ENCODE results near the gene HPSE2.

HPSE2 gene

GRCh38 chr10:98924526-98924925 is 311.1 kb downstream of the HPSE2 start:
- H2BK120ac ChIP-seq (ENCODE audit: low read depth, low read length), result no peak overlapping the region
- no peak overlapping the region for H4K8ac ChIP-seq (ENCODE audit: low read depth, low read length)
- no peaks in the 10 kb centered on the region for H3K79me1 ChIP-seq (ENCODE audit: low read length)
- H2AK5ac ChIP-seq (ENCODE audit: low read length), result no peak overlapping the region
- no CpG with 5 or more reads among the region's 1 CpG for WGBS (ENCODE audit: extremely low coverage, insufficient coverage, low lambda C conversion rate)
- no peak overlapping the region for H3K9ac ChIP-seq (ENCODE audit: low read length)
- H3K4me3 ChIP-seq (ENCODE audit: low read length), result no peak overlapping the region
- H3K36me3 ChIP-seq (ENCODE audit: control insufficient read depth, insufficient read depth, low read length), result no peaks in the 10 kb centered on the region
- H3K4me1 ChIP-seq (ENCODE audit: control insufficient read depth, low read depth, low read length), result no peaks in the 10 kb centered on the region
- no peak overlapping the region for H3K4ac ChIP-seq (ENCODE audit: low read depth, low read length)
- no peak for DNase-seq
- H3K18ac ChIP-seq (ENCODE audit: low read length), result no peak overlapping the region
- H3K23ac ChIP-seq (ENCODE audit: low read length), result no peak overlapping the region
- no peak overlapping the region for H3K4me2 ChIP-seq (ENCODE audit: low read length)
- no peak overlapping the region for H4K5ac ChIP-seq (ENCODE audit: low read length)
- no peaks in the 10 kb centered on the region for H3K27me3 ChIP-seq (ENCODE audit: insufficient read depth, low read length, poor library complexity)
- H2BK5ac ChIP-seq (ENCODE audit: low read length), result no peak overlapping the region
- no peaks in the 10 kb centered on the region for H3K79me2 ChIP-seq (ENCODE audit: control insufficient read depth, insufficient read depth, low read length)
- no peak overlapping the region for H3K56ac ChIP-seq (ENCODE audit: low read length)
- H2BK15ac ChIP-seq (replicated peaks; ENCODE audit: low read depth), result no peak overlapping the region
- no peak overlapping the region for H3K27ac ChIP-seq (ENCODE audit: low read depth, low read length)

- H3K56ac ChIP-seq (ENCODE audit: low read length), result no peak overlapping the region
- no peak overlapping the region for H2AK5ac ChIP-seq (ENCODE audit: low read length)
- H3K4ac ChIP-seq (ENCODE audit: low read depth, low read length), result no peak overlapping the region
- no peak overlapping the region for H3K4me2 ChIP-seq (ENCODE audit: low read length)
- WGBS (ENCODE audit: extremely low coverage, insufficient coverage, low lambda C conversion rate), result no CpG with 5 or more reads among the region's 2 CpGs
- H3K79me1 ChIP-seq (ENCODE audit: low read length), result no peaks in the 10 kb centered on the region
- H3K79me2 ChIP-seq (ENCODE audit: control insufficient read depth, insufficient read depth, low read length), result no peaks in the 10 kb centered on the region
- no peak overlapping the region for H3K23ac ChIP-seq (ENCODE audit: low read length)
- H2BK120ac ChIP-seq (ENCODE audit: low read depth, low read length), result no peak overlapping the region
- H3K4me3 ChIP-seq (ENCODE audit: low read length), result no peak overlapping the region
- no peak overlapping the region for H3K27ac ChIP-seq (ENCODE audit: low read depth, low read length)
- H3K4me1 ChIP-seq (ENCODE audit: control insufficient read depth, low read depth, low read length), result no peaks in the 10 kb centered on the region
- no peak overlapping the region for H2BK15ac ChIP-seq (replicated peaks; ENCODE audit: low read depth)
- H3K27me3 ChIP-seq (ENCODE audit: insufficient read depth, low read length, poor library complexity), result no peaks in the 10 kb centered on the region
- no peak overlapping the region for H3K18ac ChIP-seq (ENCODE audit: low read length)
- no peak overlapping the region for H2BK5ac ChIP-seq (ENCODE audit: low read length)
- no peak overlapping the region for H4K8ac ChIP-seq (ENCODE audit: low read depth, low read length)
- H3K9ac ChIP-seq (ENCODE audit: low read length), result no peak overlapping the region
- no peak for DNase-seq
- no peaks in the 10 kb centered on the region for H3K36me3 ChIP-seq (ENCODE audit: control insufficient read depth, insufficient read depth, low read length)
- no peak overlapping the region for H4K5ac ChIP-seq (ENCODE audit: low read length)
Observed at GRCh38 chr10:98921316-98921715, 314.3 kb downstream of the HPSE2 start.

GRCh38 chr10:98920807-98921206 is 314.8 kb downstream of the HPSE2 start:
- no peak overlapping the region for H2BK15ac ChIP-seq (replicated peaks; ENCODE audit: low read depth)
- H3K79me2 ChIP-seq (ENCODE audit: control insufficient read depth, insufficient read depth, low read length), result no peaks in the 10 kb centered on the region
- no peak overlapping the region for H2BK5ac ChIP-seq (ENCODE audit: low read length)
- no peak overlapping the region for H3K4ac ChIP-seq (ENCODE audit: low read depth, low read length)
- no peak overlapping the region for H3K9ac ChIP-seq (ENCODE audit: low read length)
- H3K36me3 ChIP-seq (ENCODE audit: control insufficient read depth, insufficient read depth, low read length), result no peaks in the 10 kb centered on the region
- H2AK5ac ChIP-seq (ENCODE audit: low read length), result no peak overlapping the region
- H3K79me1 ChIP-seq (ENCODE audit: low read length), result no peaks in the 10 kb centered on the region
- no CpG with 5 or more reads among the region's 2 CpGs for WGBS (ENCODE audit: extremely low coverage, insufficient coverage, low lambda C conversion rate)
- DNase-seq, result no peak
- no peak overlapping the region for H3K4me3 ChIP-seq (ENCODE audit: low read length)
- no peak overlapping the region for H3K23ac ChIP-seq (ENCODE audit: low read length)
- no peak overlapping the region for H4K5ac ChIP-seq (ENCODE audit: low read length)
- no peak overlapping the region for H2BK120ac ChIP-seq (ENCODE audit: low read depth, low read length)
- H3K27ac ChIP-seq (ENCODE audit: low read depth, low read length), result no peak overlapping the region
- no peaks in the 10 kb centered on the region for H3K4me1 ChIP-seq (ENCODE audit: control insufficient read depth, low read depth, low read length)
- no peak overlapping the region for H3K56ac ChIP-seq (ENCODE audit: low read length)
- no peak overlapping the region for H3K18ac ChIP-seq (ENCODE audit: low read length)
- no peak overlapping the region for H3K4me2 ChIP-seq (ENCODE audit: low read length)
- no peak overlapping the region for H4K8ac ChIP-seq (ENCODE audit: low read depth, low read length)
- no peaks in the 10 kb centered on the region for H3K27me3 ChIP-seq (ENCODE audit: insufficient read depth, low read length, poor library complexity)

GRCh38 chr10:98920360-98920759 is 315.3 kb downstream of the HPSE2 start:
- Histone ChIP-seq H2AK5ac (ENCODE audit: low read length) (no peak overlapping the region), H3K36me3 (ENCODE audit: control insufficient read depth, insufficient read depth, low read length) (no peaks in the 10 kb centered on the region), H2BK15ac (replicated peaks; ENCODE audit: low read depth) (no peak overlapping the region), H3K18ac (ENCODE audit: low read length) (no peak overlapping the region), H3K79me1 (ENCODE audit: low read length) (no peaks in the 10 kb centered on the region), H2BK120ac (ENCODE audit: low read depth, low read length) (no peak overlapping the region), H3K4ac (ENCODE audit: low read depth, low read length) (no peak overlapping the region), H3K4me3 (ENCODE audit: low read length) (no peak overlapping the region), H3K27me3 (ENCODE audit: insufficient read depth, low read length, poor library complexity) (no peaks in the 10 kb centered on the region), H3K56ac (ENCODE audit: low read length) (no peak overlapping the region), H3K4me1 (ENCODE audit: control insufficient read depth, low read depth, low read length) (no peaks in the 10 kb centered on the region), H4K8ac (ENCODE audit: low read depth, low read length) (no peak overlapping the region), H3K23ac (ENCODE audit: low read length) (no peak overlapping the region), H2BK5ac (ENCODE audit: low read length) (no peak overlapping the region), H3K4me2 (ENCODE audit: low read length) (no peak overlapping the region), H3K9ac (ENCODE audit: low read length) (no peak overlapping the region), H3K27ac (ENCODE audit: low read depth, low read length) (no peak overlapping the region), H3K79me2 (ENCODE audit: control insufficient read depth, insufficient read depth, low read length) (no peaks in the 10 kb centered on the region), H4K5ac (ENCODE audit: low read length) (no peak overlapping the region)
- no peak for DNase-seq

- Histone ChIP-seq H4K8ac (ENCODE audit: low read depth, low read length) (no peak overlapping the region), H3K4ac (ENCODE audit: low read depth, low read length) (no peak overlapping the region), H3K79me1 (ENCODE audit: low read length) (no peaks in the 10 kb centered on the region), H3K4me3 (ENCODE audit: low read length) (no peak overlapping the region), H3K36me3 (ENCODE audit: control insufficient read depth, insufficient read depth, low read length) (no peaks in the 10 kb centered on the region), H3K27ac (ENCODE audit: low read depth, low read length) (no peak overlapping the region), H3K27me3 (ENCODE audit: insufficient read depth, low read length, poor library complexity) (no peaks in the 10 kb centered on the region), H3K9ac (ENCODE audit: low read length) (no peak overlapping the region), H3K23ac (ENCODE audit: low read length) (no peak overlapping the region), H3K79me2 (ENCODE audit: control insufficient read depth, insufficient read depth, low read length) (no peaks in the 10 kb centered on the region), H3K56ac (ENCODE audit: low read length) (no peak overlapping the region), H2AK5ac (ENCODE audit: low read length) (no peak overlapping the region), H2BK15ac (replicated peaks; ENCODE audit: low read depth) (no peak overlapping the region), H4K5ac (ENCODE audit: low read length) (no peak overlapping the region), H3K18ac (ENCODE audit: low read length) (no peak overlapping the region), H2BK120ac (ENCODE audit: low read depth, low read length) (no peak overlapping the region), H3K4me1 (ENCODE audit: control insufficient read depth, low read depth, low read length) (no peaks in the 10 kb centered on the region), H2BK5ac (ENCODE audit: low read length) (no peak overlapping the region), H3K4me2 (ENCODE audit: low read length) (no peak overlapping the region)
- DNase-seq, result no peak
- WGBS (ENCODE audit: extremely low coverage, insufficient coverage, low lambda C conversion rate), result no CpG with 5 or more reads among the region's 2 CpGs
Observed at GRCh38 chr10:98919899-98920298, 315.8 kb downstream of the HPSE2 start.

GRCh38 chr10:98917828-98918227 is 317.8 kb downstream of the HPSE2 start:
- H3K79me1 ChIP-seq (ENCODE audit: low read length), result no peaks in the 10 kb centered on the region
- no peak overlapping the region for H3K56ac ChIP-seq (ENCODE audit: low read length)
- no peak overlapping the region for H3K27ac ChIP-seq (ENCODE audit: low read depth, low read length)
- H3K4me3 ChIP-seq (ENCODE audit: low read length), result no peak overlapping the region
- H2BK5ac ChIP-seq (ENCODE audit: low read length), result no peak overlapping the region
- no peak overlapping the region for H4K8ac ChIP-seq (ENCODE audit: low read depth, low read length)
- H3K23ac ChIP-seq (ENCODE audit: low read length), result no peak overlapping the region
- no peak overlapping the region for H3K9ac ChIP-seq (ENCODE audit: low read length)
- WGBS (ENCODE audit: extremely low coverage, insufficient coverage, low lambda C conversion rate), result no CpG with 5 or more reads among the region's 2 CpGs
- H3K18ac ChIP-seq (ENCODE audit: low read length), result no peak overlapping the region
- no peak overlapping the region for H2BK120ac ChIP-seq (ENCODE audit: low read depth, low read length)
- H3K4me2 ChIP-seq (ENCODE audit: low read length), result no peak overlapping the region
- no peak overlapping the region for H4K5ac ChIP-seq (ENCODE audit: low read length)
- H3K27me3 ChIP-seq (ENCODE audit: insufficient read depth, low read length, poor library complexity), result no peaks in the 10 kb centered on the region
- no peak overlapping the region for H2AK5ac ChIP-seq (ENCODE audit: low read length)
- DNase-seq, result no peak
- no peaks in the 10 kb centered on the region for H3K79me2 ChIP-seq (ENCODE audit: control insufficient read depth, insufficient read depth, low read length)
- no peaks in the 10 kb centered on the region for H3K4me1 ChIP-seq (ENCODE audit: control insufficient read depth, low read depth, low read length)
- no peak overlapping the region for H3K4ac ChIP-seq (ENCODE audit: low read depth, low read length)
- no peak overlapping the region for H2BK15ac ChIP-seq (replicated peaks; ENCODE audit: low read depth)
- H3K36me3 ChIP-seq (ENCODE audit: control insufficient read depth, insufficient read depth, low read length), result no peaks in the 10 kb centered on the region

All from mesendoderm (in vitro differentiated cells).